HPDE6-E6E7 (cell line): ENCODE measurements around the gene LIMS1.
"Not testable (repeated sequence)": the region's sequence is repeated elsewhere in the genome, so short reads cannot be mapped to it uniquely, and the experiment has no call there.

Experiments
- DNase-seq: peaks from one replicate; pipeline ENCODE4 v3.0.0; 2011; ENCODE audit warnings: missing footprints; ENCODE audit errors: extremely low spot score

Gene LIMS1

DNA sequence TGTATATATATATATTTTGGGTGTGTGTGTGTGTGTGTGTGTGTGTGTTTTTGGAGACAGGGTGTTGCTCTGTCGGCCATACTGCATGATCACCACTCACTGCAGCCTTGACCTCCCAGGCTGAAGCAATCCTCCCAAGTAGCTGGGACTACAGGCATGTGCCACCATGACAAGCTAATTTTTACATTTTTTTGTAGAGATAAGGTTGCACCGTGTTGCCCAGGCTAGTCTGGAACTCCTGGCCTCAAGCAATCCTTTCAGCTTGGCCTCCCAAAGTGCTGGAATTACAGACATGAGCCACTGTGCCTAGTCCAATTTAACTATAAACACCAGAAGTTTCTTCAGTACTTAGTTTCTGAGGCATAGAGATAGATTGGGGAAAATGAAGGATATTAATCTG, 18.3 kb downstream of the LIMS1 start:
- no peak for DNase-seq

DNA sequence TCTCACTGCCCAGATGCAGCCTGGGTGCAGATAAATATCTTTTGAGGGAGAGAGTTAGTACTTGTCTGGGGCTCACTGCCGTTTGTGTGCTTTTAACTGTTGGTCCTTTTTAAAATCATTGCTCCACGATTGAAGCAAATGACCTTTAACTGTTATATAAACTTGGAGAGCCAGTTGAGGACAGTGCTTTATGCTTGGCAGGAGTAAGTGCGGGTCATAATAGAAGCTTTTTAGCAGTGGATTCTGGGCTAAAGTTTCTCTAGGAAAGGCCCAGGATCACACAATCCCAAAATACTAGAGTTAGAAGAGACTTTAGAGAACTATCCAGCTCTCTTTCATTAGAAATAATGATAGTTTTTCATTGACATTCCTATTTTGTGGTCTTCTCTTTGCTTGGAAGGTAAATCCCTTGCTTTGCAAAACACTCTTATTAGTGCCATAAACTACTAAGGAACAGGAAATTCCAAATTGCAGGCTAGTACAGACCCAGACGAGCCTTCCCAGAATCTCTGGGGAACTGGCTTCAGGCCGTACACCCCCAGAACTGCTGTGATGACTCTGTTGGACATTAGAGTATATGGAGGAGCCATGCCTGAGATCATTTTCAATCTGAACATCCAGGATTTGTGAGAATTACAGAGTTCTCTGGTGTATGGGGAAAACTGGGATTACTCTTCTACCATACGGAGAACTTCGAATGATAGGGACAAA, 19.1 kb downstream of the LIMS1 start:
- no peak for DNase-seq

DNA sequence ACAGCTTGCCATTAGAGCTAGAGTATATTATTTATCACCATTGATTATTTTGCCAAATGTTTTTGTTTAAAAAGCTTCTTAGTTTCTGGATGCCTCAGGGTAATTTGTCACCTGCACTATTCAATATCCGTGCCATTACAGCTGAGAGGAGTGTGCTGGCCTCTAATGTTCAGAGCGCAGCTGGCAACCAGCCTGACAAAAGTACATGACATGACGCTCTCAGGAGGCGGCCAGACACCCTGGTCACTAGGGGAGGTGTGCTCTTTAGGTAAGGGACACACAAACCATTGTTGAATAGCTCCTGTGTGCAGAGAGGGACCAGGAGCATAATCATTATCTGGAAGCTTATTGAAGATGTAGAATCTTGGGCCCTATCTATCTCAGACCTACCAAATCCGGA, 20.3 kb downstream of the LIMS1 start:
- DNase-seq: no peak

DNA sequence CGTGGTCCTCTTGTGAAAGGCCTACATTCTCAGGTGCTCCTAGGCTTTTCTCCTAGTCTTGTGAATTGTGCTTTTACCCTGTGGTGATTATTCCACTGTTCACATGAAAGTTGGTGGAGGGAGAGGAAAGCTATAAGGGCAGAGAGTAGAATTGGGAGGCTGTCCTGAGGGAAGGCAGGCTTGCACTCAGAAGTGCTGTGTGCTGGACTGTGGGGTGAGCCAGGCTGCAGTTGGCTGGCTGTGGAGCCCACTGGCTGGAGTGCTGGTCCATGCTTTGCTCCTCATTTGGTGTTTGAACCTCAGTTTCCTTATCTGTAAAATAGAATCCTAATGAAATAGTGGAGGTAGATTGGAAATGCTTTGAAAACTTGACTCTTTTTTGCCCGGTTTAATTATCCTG, 21.3 kb downstream of the LIMS1 start:
- DNase-seq: no peak

DNA sequence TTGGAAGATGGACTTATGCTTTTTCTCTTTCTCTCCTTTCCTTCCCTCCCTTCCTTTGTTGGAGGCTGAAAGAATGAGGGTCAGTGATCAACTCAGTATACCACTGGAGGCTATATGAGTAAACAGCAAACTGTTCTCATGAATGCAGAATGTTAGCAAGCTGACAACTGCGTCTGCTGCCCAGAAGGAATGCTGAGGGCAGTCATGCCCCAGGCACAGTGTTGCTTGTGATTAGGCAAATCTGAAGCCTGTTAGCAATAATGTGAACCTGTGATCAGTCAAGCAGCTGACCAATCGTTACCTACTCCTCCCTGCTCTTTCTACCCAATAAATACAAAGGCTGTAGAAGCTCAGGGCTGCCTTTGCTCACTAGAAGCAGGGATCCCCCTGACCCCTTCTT, 22.3 kb downstream of the LIMS1 start:
- not testable (repeated sequence) for DNase-seq

DNA sequence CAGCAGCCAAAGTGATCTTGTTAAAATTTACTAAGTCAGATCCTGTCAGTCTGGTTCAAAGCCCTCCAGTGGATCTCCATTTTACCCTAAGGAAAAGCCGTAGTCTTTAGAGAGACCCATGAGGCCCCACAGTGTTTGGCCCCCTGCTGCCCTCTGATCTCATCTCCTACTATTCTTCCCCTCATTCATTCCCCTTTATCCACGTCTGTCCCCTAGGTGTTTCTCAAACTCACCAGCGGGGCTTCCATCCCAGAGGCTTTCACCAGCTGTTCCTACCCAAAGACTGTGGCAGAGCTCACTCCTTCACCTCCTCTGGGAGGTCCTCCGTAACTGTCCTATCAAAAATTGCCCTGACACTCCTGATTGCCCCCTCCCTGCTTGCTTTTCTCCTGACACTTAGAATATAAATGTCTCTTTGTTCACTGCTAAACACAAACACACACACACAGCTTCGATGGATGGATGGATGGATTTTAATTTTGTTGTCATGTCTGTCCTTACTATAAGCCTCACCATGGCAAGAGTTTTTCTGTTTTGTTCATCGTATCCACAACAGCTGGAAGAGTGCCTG, 26.1 kb downstream of the LIMS1 start:
- DNase-seq: no peak

DNA sequence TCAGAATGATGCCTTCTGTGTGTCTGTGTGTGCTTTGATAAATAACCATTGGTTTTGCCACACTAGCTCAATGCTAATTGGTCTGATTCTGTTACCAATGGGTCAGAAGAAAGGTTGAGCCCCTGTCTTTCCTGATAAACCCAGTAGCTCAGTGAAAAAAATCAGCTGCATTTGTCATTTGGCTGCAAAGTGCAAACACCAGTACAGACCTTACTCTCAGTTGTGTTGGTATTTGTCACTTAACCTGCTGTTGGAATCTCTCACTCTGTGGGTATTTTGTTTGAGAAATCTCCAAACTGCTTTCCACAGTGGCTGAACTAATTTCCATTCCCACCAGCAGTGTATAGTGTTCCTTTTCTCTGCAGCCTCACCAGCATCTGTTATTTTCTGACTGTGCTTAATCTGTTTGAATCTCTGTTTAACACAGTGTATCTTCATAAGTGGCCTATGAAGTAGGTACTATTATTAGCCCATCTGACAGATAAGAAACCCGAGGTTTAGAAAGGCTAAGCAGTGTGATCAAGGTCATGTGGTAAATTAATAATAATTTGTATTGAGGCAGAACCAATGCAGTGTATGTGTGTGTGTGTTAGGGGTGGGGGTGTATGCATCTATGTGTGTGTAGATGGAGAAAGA, 26.7 kb downstream of the LIMS1 start:
- no peak for DNase-seq

DNA sequence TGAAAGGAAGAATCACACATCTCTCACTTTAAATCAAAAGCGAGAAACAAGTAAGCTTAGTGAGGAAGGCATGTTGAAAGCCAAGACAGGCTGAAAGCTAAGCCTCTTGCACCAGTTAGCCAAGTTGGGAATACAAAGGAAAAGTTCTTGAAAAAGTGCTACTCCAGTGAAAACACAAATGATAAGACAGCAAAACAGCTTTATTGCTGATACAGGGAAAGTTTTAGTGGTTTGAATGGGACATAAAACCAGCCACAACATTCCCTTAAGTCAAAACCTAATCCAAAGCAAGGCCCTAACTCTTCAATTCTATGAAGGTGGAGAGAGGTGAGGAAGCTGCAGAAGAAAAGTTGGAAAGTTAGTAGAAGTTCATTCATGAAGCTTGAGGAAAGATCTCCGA, 28.0 kb downstream of the LIMS1 start:
- DNase-seq: no peak

DNA sequence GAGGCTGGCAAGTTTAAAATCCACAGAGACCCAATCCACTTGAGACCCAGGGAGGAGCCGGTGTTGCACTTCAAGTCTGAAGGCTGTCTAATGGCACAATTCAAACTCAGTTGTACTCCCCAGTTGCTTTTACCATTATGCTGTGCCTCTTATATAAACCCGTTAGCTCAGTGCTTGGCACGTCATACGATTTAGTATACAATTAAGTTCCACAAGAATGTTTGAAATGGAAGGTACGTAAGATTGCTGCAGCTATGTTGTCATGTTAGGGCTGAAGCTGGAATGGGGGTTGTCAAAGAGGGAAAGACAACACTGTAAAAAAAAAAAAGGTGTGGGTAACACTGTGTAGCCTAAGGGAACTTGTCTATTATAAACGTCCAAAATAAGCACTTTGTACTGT, 30.2 kb downstream of the LIMS1 start:
- DNase-seq: no peak

DNA sequence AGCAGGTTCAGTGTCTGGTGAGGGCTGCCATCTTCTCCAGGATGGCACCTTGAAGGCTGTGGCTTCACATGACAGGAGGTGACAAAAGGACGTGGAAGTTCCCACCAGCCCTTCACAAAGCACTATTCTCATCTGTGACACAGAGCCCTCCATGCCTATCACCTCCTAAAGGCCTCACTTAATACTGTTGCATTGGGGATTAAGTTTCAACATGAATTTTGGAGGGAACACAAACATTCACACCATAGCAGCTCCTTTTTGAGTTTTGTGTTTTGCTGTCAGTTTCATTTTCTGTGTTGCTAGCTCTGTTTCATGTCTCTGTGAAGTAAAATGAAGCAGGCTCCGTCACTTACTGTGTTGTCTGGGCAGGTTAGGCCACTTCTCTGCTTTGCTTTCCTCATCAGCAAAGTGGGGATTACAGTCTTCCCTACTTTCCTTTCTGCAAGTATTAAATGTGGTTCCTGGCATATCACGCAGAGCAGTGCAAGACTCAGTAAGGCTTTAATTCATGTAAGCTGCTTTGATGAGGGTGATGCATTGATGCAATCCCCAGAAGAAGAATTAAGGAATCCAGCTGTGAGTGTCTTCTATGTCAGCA, 31.6 kb downstream of the LIMS1 start:
- DNase-seq: no peak

DNA sequence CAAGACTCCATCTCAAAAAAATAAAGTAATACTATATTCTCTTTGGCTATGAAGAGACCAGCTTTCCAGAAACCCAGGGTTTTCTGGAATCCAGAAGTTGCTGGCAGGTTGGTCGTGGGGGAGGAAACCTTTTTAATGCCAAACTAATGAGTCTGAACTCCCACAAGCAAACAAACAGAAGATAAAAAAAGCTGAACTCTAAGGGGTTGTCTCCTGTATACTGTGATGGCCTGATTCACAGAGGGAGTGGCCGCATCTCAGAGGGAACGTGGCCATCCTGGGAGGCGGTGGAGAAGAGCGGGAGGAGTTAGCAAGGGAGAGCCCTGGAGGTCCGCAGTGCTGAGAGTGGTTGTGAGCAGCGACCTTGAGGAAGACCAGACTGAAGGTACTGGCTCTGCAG, 36.1 kb downstream of the LIMS1 start:
- DNase-seq: no peak

DNA sequence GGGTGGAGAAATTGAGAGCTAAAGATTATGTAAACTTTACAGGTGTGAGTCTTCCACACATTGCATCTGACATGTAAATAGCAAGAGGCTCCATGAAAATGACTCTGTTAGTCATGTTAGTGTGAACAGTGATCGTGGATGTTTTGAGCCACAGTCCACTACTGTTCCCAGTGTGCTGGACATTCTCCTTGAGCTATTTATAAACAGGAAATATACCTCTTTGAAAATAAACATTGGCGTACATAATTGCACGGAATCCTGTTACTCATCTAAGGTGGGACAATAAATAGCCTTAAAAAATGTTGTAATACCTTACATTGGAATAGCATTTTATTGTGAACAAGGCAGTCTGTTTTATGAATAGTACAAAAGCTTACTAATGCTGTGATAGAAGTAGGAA, 37.0 kb downstream of the LIMS1 start:
- DNase-seq: no peak

DNA sequence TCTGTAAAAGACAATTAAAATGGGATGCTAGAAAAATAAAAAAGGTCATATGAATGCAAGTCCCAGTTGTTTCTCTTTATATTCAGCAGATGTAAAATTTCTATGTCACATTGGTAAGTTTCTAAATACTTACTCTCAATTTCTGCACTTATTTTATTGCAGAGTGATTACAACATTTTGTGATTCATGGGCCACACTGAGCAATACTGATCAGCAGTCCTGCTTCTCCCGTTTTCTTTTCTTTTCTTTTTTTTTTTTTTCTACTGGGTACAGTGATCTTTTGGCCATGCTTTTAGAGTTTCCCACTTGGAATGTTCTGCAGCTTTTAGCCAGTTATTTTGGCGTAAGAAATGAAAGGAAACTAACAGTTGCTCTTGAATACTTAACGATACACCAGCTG, 38.8 kb downstream of the LIMS1 start:
- DNase-seq: no peak

DNA sequence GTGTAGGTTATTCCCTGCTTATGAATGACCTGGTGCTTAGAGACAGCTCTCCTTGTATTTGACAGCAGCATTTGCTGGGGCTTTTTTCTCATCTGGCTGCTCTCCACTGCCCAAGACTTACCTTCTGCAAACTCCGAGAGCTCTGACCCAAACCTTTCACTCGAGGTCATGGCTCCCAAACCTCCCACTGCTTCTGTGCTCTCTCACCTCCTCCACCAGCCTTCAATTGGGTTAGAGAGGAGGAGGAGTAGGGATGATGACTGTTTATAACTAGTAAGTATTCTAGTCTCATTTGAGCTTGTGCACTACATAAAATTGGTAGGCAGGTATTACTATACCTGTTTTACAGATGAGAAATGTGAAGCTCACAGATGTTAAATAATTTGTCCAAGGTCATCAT, 40.1 kb downstream of the LIMS1 start:
- no peak for DNase-seq

DNA sequence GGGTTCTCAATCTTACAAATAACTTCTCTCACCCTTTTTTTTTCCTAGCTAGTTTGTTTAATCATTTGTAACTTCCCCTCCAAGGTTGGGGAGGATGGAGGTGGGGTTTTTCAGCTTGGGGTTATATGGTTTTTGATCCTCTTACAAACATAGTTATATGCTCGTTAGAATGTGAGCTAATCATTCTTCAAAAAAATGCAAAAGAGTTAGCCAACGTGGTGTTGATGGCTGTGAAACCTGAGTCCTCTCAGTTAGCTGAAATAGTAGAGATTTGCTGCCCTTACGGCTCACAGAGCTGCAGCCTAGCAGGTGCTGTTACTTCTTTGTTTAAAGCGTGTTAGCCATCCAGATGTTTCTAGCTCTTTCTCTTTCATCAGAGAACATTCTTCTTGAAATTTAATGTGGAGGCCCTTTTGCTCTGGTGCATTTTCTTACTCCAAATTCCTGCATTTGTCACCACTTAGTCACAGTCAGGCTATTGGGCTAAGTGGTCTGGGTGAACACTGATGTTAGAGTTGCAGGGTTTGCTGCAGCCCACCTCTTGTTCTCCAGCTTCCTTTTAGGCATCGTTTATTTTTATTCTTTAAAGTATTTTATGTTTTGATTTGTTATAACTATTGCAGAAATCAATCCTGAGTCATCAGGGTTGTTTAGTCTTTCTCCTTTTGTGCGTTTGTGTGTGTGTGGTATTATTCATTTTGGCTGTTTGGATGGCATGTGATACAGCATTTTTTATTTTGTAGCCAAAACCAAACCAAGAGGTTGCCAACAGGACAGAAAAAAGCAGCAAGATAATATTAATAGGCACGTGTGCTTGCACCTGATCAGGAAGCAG, 41.1 kb downstream of the LIMS1 start:
- DNase-seq: no peak

DNA sequence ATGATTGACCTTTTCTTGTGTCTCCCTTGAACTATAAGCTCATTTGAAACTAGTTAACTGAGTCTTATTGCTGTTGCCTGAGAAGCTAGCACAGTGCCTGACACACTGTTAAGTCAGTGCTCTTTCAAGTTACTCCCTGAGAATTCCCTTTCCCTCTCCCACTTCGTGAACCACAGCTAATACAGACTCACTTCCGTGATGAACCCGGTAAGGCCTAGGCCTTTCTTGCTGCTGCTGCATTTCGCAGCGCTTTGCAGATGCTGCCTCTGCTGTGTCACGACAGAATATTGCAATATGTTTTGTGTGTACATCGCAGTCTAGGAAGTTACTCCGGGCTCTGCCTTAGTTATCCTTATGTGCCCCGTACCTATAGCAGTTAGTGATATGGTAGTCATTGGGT, 42.8 kb downstream of the LIMS1 start:
- no peak for DNase-seq

DNA sequence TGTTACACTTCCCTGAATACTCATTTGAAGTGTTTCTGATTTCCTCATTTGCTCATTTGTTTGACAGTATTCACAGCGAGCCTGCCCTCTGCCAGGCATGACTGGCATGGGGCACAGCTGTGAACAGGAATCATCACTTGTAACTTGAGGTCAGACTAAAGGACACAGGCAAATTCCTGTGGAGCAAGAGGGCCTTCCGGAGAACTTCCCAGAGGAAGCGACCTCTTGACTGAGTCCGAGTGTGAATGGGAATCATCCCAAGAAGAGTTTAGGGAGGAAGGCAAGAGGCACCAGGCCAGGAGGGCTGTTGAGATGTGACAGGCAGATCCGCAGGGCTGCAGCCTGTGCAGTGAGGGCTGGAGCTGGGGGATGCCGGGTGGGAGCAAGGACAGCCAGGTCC, 45.4 kb downstream of the LIMS1 start:
- no peak for DNase-seq

DNA sequence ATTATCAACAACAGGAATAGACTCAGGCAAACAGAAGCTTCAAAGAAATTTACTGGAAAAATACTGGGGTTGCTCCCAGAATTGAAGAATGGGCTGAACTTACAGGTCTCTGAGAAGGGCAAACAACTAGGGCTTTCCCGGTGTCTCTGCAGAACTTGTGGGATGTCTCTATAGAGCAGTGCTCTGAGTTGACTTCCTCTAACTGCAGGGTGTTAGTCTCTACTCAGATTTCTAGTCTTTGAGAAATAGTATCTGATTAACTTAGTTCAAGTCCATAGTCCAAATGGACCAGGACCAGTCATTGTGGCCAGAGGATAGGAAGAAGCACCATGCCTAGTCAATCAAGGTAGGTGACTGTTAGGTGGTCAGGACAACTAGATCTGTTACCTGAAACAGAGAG, 45.8 kb downstream of the LIMS1 start:
- no peak for DNase-seq

DNA sequence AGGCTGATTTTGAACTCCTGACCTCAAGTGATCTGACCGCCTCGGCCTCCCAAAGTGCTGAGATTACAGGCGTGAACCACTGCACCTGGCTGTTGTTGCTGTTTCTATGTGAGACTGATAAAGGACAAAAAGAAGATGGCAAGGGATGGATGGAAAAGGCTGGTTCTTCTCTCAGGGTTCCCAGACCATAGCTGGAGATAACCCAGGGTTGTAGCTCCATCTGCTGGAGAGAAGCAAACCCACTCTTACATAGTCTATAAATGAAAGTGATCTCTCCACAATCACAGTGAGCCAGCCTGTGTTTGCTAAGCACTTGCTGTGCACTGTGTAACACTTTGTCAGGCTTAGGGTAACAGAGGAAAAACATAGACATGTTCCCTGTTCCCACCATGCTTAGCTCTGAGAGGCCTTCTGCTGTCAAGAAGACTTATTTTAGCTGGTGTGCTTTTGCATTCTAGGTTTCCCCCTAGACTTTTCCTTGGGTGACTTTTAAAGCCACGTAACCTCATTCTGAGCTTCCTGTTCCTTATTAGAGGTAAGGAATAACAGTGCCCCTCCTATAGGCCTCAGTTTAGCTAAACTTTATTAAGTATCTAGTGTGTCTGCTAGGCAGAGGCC, 49.7 kb downstream of the LIMS1 start:
- DNase-seq: peak; percentile 70

DNA sequence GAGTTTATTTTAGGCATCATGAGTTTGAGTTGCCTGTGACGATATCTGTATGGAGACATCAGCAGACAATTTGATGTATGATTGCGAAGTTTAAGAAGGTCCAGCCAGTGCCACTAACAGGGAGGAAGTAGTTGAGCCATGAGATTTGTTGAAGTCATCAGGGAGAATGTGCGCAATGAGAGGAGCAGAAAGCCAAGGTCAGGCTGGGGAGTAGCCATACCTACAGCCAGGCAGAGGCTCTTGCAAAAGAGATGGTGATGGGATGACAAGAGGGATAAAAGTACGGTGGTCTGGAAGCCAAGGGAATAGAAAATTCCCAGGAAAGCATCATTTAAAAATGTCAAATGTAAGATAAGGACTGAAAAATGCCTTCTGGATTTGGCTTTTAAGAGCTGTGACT, 51.2 kb downstream of the LIMS1 start:
- DNase-seq: no peak

DNA sequence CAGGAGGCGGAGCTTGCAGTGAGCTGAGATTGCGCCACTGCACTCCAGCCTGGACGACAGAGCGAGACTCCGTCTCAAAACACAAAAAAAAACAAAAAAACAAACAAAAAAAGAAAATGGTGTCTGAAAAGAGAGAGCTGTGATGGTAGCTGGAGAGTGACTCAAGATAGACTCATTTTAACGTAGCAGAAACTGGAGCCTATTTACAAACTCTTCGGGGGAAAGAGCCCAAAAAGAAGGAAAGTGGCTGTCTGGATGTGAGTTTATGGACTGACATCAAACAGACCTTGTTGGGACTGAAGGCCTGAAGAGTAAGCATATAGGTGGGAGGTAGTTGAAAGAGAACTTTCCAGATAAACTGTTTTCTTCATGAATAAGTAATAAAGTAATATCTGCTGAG, 51.8 kb downstream of the LIMS1 start:
- DNase-seq: no peak

DNA sequence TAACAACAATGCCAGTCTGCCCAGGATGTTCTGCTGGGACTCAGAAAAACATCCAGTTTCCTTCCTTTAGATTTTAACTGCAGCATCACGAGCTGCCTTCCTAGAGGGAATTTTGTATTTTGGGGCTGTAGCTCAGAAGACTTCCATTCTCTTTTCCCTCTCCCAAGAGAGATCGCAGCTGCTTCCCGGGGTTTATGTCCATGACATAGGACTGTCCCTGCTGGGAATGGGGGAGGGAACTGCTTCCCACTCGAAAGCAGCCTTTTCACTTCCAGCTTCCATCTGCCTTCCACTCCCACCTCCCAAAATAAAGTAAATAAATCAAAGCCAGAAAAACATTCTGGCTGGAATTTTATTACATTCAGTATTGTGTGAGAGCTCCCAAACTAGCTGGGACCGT, 52.4 kb downstream of the LIMS1 start:
- DNase-seq: no peak
